HG02571 (cell line): ENCODE data around the gene CRMP1.

Source experiments
- ATAC-seq: cut with Tn5 transposase; IDR thresholded peaks from one replicate; pipeline ENCODE4 v1.9.1; 2021; ENCODE audit warnings: mild to moderate bottlenecking, moderate library complexity; ENCODE audit not compliant: unreplicated experiment

Gene CRMP1

DNA sequence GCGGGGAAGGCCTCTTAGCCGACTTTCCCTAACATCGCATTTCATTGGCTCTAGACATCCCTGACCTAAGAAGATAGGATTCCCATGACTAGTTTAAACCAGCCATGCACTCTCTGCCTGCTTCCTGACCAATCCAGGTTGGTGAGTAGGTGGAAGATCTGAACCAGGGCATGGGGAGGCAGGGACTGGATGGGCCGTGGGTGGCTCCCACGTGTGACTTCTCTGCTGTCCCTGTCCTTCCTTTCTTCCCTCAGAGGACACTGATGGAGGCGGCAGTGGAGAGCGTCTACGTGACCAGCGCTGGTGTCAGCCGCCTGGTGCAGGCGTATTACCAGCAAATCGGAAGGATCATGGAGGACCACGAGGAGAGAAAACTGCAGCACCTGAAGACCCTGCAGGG lies 91.2 kb downstream of the CRMP1 start:
- no peak for ATAC-seq

- no peak for ATAC-seq
Observed at GRCh38 chr4:5800496-5800895, 92.4 kb downstream of the CRMP1 start.

DNA sequence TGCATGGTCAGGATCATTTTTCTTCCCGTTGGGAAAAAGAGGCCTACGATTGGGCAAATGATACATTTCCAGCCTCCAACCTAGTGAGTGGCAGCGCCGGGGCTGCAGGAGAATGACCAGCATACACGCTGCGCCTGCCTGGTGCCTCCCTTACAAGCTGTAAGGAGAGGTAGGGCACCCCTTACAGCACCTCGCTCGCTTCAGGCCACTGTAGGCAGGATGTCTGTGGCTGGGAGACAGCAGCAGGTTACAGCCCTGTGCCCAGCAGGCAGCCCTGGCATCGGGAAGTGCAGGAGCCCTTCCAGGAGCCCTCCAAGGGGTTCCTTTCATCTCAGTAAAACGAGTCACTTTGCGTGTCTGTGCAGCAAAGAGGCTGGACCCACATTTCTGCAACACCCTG lies 93.5 kb downstream of the CRMP1 start:
- ATAC-seq: no peak

DNA sequence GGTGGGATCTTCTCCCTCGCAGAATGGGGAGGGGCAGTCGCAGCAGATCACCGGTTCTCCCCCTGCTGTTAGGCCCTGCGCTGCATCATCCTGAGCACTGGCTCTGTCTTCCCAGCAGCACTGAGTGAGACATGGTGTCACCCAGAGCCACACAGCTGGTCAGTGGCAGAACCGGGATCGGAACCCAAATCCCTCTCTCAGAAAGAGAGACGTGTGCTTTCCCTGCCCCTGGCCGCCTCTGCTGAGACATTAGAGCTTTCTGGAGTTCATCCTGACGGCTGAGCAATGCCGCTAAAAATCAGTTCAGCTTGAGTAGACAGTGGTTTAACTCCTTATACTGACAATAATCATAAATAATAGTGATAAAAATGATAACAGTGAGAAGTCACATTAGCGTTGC lies 93.9 kb downstream of the CRMP1 start:
- ATAC-seq: no peak

- ATAC-seq: no peak
Observed at GRCh38 chr4:5798462-5798861, 94.4 kb downstream of the CRMP1 start.

- no peak for ATAC-seq
Observed at GRCh38 chr4:5797866-5798265, 95.0 kb downstream of the CRMP1 start.

DNA sequence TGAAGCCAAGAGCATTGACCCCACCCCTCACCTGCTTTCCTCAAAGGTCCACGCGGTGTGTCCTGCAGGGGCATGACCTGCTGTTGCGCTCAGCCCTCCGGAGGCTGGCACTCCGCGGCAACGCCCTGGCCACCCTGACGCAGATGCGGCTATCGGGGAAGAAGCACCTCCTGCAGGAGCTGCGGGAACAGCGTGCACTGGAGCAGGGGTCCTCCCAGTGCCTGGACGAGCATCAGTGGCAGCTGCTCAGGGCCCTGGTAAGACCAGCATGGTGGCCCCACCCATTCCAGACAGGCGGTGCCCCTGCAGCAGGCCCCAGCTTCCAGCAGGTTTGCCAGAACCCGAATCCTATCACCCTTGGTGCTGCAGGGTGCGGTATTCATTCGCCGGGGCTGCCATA lies 95.9 kb downstream of the CRMP1 start:
- no peak for ATAC-seq

GRCh38 chr4:5795580-5795979 lies 97.3 kb downstream of the CRMP1 start:
- ATAC-seq: no peak

- ATAC-seq: no peak
Observed at GRCh38 chr4:5793514-5793913, 99.4 kb downstream of the CRMP1 start.

DNA sequence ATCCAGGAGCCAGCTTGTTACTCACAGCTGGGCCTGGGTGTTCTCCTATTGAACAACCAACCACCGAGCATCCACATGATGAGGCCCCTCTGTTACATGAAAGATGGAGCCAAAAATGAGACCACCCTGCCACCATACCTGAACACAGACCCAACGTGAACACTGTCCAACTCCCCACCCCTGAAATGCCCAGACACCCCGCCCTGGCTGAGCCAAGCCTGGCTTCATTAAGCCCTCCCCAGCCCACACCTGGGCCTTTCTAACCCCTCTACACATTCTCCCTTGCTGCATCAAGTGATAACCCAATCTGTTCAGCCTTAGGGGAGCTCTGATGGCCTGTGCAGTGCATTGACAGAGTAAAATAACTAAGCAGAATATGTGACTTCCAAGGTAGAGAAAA lies 101.2 kb downstream of the CRMP1 start:
- no peak for ATAC-seq

DNA sequence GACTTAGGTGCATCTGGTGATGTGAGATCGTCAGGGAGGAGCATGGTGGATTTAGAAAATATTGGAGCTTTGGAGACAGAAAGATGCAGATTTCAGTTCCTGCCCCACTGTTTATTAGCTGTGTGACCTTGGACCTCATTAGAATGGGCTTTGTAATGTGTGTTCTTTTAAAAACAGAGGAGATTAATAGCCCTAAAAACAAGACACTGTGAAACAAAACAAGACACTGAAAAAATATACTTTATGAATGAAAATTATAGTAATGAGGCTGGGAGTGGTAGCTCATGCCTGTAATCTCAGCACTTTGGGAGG lies 102.4 kb downstream of the CRMP1 start:
- no peak for ATAC-seq

- no peak for ATAC-seq
Observed at GRCh38 chr4:5789141-5789540, 103.7 kb downstream of the CRMP1 start.

DNA sequence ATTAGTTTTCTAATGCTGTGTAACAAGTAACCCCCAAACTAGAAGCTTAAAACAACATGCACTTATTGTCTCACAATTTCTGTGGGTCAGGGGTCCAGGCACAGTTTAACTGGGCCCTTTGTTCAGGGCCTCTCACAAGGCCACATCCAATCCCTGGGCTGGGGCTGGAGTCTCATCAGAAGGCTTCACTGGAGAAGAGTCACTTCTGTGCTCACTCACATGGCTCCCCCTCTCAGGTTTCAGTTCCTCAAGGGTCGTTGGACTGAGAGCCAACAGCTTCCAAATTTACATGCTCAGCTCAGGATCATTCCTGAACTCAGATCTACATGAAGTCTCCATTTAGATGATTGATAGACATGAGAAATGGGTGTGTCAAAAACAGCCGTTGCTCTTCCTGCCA lies 104.7 kb downstream of the CRMP1 start:
- ATAC-seq: no peak

DNA sequence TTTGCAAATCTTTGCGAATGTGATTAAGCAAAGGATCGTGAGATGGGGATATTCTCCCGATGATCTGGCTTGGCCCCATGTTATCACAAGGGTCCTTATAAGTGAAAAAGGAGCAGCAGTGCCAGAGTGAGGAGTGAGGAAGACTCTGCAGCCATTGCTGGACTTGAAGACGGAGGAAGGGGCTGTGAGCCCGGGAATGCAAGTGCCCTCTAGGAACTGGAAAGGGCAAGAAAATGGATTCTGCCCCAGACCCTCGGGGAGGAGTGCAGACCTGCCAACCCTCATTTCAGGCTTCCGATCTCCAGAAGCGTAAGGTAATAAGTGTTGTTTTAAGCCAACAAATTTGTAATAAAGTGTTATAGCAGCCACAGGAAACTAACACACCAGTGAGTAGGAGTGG lies 105.6 kb downstream of the CRMP1 start:
- no peak for ATAC-seq

GRCh38 chr4:5785806-5786680 lies 106.8 kb downstream of the CRMP1 start:
- no peak for ATAC-seq

GRCh38 chr4:5784960-5785611 lies 107.8 kb downstream of the CRMP1 start:
- ATAC-seq: no peak

- ATAC-seq: no peak
Observed at GRCh38 chr4:5784021-5784420, 108.9 kb downstream of the CRMP1 start.

- ATAC-seq: no peak
Observed at GRCh38 chr4:5783486-5783885, 109.4 kb downstream of the CRMP1 start.

DNA sequence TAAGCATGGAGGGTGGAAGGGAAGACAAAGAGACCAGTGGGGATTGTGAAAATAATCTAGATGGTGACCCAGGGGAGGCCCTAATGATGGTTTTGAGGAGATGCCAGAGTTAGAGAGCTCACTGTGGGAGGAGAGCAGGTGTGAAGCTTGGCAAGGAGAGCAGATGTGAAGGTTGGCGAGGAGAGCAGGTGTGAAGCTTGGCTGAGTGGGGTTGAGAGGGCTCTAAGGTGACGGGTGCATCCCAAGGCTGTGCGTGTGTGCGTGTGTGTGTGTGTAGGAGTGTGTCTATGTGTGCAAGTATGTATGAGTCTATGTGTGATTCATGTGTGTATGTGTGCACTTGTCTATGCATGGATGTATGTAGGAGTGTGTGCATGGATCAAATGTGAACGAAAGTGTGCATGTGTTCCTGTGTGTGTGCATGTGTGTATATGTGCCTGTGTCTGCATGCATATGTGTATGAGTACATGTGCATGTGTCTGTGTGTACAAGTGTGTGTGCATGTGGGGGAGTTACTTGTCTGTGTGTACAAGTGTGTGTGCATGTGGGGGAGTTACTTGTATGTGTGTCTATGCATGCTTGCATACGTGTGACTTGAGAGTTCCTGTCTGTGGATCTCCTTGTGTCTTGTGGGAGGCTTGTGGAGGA lies 109.9 kb downstream of the CRMP1 start:
- ATAC-seq: no peak

DNA sequence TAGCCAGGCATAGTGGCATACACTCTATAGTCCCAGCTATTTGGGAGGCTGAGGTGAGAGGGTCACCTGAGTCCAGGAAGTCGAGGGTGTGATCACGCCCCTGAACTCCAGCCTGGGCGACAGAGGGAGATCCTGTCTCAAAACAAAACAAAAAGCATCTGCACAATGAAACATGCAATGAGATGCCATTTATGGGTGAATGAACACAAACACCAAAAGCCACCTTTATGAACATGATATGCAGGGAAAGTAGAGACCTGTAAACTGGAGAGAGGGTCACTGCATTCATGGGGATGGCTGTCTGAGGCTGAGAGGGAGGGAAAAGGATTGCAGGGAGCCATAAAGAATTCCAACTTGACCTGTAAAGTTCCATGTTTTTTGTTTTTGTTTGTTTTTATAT lies 111.2 kb downstream of the CRMP1 start:
- ATAC-seq: no peak

- no peak for ATAC-seq
Observed at GRCh38 chr4:5780831-5781480, 111.9 kb downstream of the CRMP1 start.

GRCh38 chr4:5776510-5776909 lies 116.4 kb downstream of the CRMP1 start:
- no peak for ATAC-seq
